HEK293 (cell line): ENCODE measurements around the gene ATG4B.

Experiments used
- CTCF ChIA-PET: fragments of 350-600 bp; formaldehyde crosslinking; extraction: SDS; loops from one replicate; lab custom pipeline; 2021; ENCODE audit warnings: antibody characterized with exemption; lab: Yijun Ruan, JAX
- POLR2A ChIA-PET: fragments of 300-600 bp; formaldehyde crosslinking; extraction: SDS; loops from one replicate; lab custom pipeline; 2020; ENCODE audit warnings: antibody characterized with exemption, inconsistent platforms; lab: Yijun Ruan, JAX
- H3K27ac ChIP-seq: fragments of 200-500 bp; sonication (Bioruptor generic); 2 replicates; pipeline ENCODE4 v1.5.1; 2014; ENCODE audit warnings: low read depth, low read length, control low read depth, inconsistent platforms; ENCODE audit errors: extremely low read depth
- H3K36me3 ChIP-seq, 2 experiments: fragments of 200-500 bp in 1 of 2; sonication (Bioruptor generic) in 1 of 2; 1 replicate in 1 of 2; 2 replicates in 1 of 2; pipeline ENCODE4 v1.5.1; 2014 to 2017; ENCODE audit warnings: inconsistent platforms in 2 of 2, low read length in 2 of 2; ENCODE audit not compliant: control insufficient read depth in 2 of 2, insufficient read depth in 1 of 2
- H3K4me1 ChIP-seq: fragments of 200-500 bp; sonication (Bioruptor generic); 2 replicates; pipeline ENCODE4 v1.5.1; 2014; ENCODE audit warnings: mild to moderate bottlenecking, low read length, inconsistent platforms; ENCODE audit not compliant: control insufficient read depth, insufficient read depth
- H3K4me3 ChIP-seq: 2 replicates; pipeline ENCODE4 v1.5.1; 2011; ENCODE audit warnings: low read depth, mild to moderate bottlenecking, control low read depth, low read length, moderate library complexity
- H3K9me3 ChIP-seq: fragments of 200-500 bp; sonication (Bioruptor generic); 2 replicates; pipeline ENCODE4 v1.5.1; 2014; ENCODE audit warnings: low read depth, low read length, inconsistent platforms; ENCODE audit not compliant: control insufficient read depth, insufficient read depth
- EGR2 ChIP-seq: fragments of 450-650 bp; formaldehyde crosslinking; IDR thresholded peaks from 2 replicates; pipeline ENCODE4 v1.5.1; 2016; ENCODE audit warnings: low read depth, missing biosample characterization, missing genetic modification characterization
- KLF16 ChIP-seq: fragments of 450-650 bp; formaldehyde crosslinking; IDR thresholded peaks from 2 replicates; pipeline ENCODE4 v1.5.1; 2017; ENCODE audit warnings: missing biosample characterization, missing genetic modification characterization
- TRIM28 ChIP-seq: IDR thresholded peaks from 2 replicates; pipeline ENCODE4 v1.6.1; 2011; ENCODE audit warnings: low read length, control low read depth, borderline replicate concordance
- ZBTB1 ChIP-seq: fragments of 450-650 bp; formaldehyde crosslinking; IDR thresholded peaks from 2 replicates; pipeline ENCODE4 v1.5.1; 2016; ENCODE audit warnings: missing biosample characterization, missing genetic modification characterization
- ZBTB11 ChIP-seq: fragments of 450-650 bp; formaldehyde crosslinking; conservative IDR thresholded peaks from 2 replicates; pipeline ENCODE4 v1.5.1; 2016; ENCODE audit warnings: low read depth, missing biosample characterization, missing genetic modification characterization
- ZBTB20 ChIP-seq: fragments of 450-650 bp; formaldehyde crosslinking; IDR thresholded peaks from 2 replicates; pipeline ENCODE4 v1.5.1; 2016; ENCODE audit warnings: missing biosample characterization, missing genetic modification characterization
- ZBTB6 ChIP-seq: fragments of 450-650 bp; formaldehyde crosslinking; IDR thresholded peaks from 2 replicates; pipeline ENCODE4 v1.5.1; 2017; ENCODE audit warnings: missing biosample characterization, missing genetic modification characterization
- ZIC2 ChIP-seq: fragments of 450-650 bp; formaldehyde crosslinking; IDR thresholded peaks from 2 replicates; pipeline ENCODE4 v1.5.1; 2016; ENCODE audit warnings: missing biosample characterization, missing genetic modification characterization
- ZNF112 ChIP-seq: fragments of 450-650 bp; formaldehyde crosslinking; IDR thresholded peaks from 2 replicates; pipeline ENCODE4 v1.5.0; 2017; ENCODE audit warnings: missing biosample characterization, missing genetic modification characterization
- ZNF175 ChIP-seq: fragments of 450-650 bp; formaldehyde crosslinking; IDR thresholded peaks from 2 replicates; pipeline ENCODE4 v1.5.1; 2016; ENCODE audit warnings: missing biosample characterization, missing genetic modification characterization
- ZNF391 ChIP-seq: fragments of 450-650 bp; formaldehyde crosslinking; IDR thresholded peaks from 2 replicates; pipeline ENCODE4 v1.5.1; 2016; ENCODE audit warnings: low read depth, missing biosample characterization, missing genetic modification characterization, borderline replicate concordance
- ZNF394 ChIP-seq: fragments of 450-650 bp; formaldehyde crosslinking; IDR thresholded peaks from 2 replicates; pipeline ENCODE4 v1.5.1; 2016; ENCODE audit warnings: missing biosample characterization, missing genetic modification characterization, mild to moderate bottlenecking, moderate library complexity, borderline replicate concordance
- ZSCAN4 ChIP-seq: fragments of 450-650 bp; formaldehyde crosslinking; IDR thresholded peaks from 2 replicates; pipeline ENCODE4 v1.5.1; 2017; ENCODE audit warnings: missing biosample characterization, missing genetic modification characterization
- TF ChIP-seq, protein P1 (sequence below): fragments of 450-650 bp; formaldehyde crosslinking; IDR thresholded peaks from 2 replicates; pipeline ENCODE4 v1.5.1; 2016; ENCODE audit warnings: missing biosample characterization, missing genetic modification characterization
- TF ChIP-seq, protein P2 (sequence below): fragments of 450-650 bp; formaldehyde crosslinking; IDR thresholded peaks from 2 replicates; pipeline ENCODE4 v1.5.1; 2016; ENCODE audit warnings: missing biosample characterization, missing genetic modification characterization, borderline replicate concordance
- TF ChIP-seq, protein P3 (sequence below): fragments of 450-650 bp; formaldehyde crosslinking; conservative IDR thresholded peaks from 2 replicates; pipeline ENCODE4 v1.5.1; 2016; ENCODE audit warnings: low read depth, missing biosample characterization, missing genetic modification characterization

The ATG4B gene

GRCh38 chr2:241599615-241600014, 37.9 kb upstream of the ATG4B start (continued):
- TF ChIP-seq ZSCAN4, result no peak
- no peak for TF ChIP-seq ZNF391

DNA sequence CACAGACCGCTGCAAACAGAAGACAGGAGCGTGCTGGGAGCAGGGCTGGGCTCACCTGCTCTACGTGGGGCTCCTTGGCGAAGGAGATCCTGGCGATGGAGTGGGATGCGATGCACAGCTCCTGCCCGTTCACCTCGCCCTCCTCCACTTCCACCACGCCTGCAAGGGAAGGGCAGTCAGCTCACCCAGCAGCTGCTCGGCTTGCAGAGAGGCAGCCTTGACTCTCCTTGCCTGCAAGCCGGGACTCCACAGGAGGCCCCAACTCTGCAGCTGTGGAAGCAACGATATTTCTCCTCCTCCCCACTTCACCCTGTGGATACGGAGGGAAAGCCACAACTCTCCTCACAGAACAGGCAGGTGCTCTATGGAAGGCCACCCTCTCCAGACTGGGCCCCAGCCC, 35.7 kb upstream of the ATG4B start:
- TF ChIP-seq, protein P1, sequence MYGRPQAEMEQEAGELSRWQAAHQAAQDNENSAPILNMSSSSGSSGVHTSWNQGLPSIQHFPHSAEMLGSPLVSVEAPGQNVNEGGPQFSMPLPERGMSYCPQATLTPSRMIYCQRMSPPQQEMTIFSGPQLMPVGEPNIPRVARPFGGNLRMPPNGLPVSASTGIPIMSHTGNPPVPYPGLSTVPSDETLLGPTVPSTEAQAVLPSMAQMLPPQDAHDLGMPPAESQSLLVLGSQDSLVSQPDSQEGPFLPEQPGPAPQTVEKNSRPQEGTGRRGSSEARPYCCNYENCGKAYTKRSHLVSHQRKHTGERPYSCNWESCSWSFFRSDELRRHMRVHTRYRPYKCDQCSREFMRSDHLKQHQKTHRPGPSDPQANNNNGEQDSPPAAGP, result no peak
- no peak for TF ChIP-seq TRIM28
- TF ChIP-seq ZNF112, result no peak
- no peak for TF ChIP-seq ZNF175 (tag by site-specific recombination)
- TF ChIP-seq, protein P2, sequence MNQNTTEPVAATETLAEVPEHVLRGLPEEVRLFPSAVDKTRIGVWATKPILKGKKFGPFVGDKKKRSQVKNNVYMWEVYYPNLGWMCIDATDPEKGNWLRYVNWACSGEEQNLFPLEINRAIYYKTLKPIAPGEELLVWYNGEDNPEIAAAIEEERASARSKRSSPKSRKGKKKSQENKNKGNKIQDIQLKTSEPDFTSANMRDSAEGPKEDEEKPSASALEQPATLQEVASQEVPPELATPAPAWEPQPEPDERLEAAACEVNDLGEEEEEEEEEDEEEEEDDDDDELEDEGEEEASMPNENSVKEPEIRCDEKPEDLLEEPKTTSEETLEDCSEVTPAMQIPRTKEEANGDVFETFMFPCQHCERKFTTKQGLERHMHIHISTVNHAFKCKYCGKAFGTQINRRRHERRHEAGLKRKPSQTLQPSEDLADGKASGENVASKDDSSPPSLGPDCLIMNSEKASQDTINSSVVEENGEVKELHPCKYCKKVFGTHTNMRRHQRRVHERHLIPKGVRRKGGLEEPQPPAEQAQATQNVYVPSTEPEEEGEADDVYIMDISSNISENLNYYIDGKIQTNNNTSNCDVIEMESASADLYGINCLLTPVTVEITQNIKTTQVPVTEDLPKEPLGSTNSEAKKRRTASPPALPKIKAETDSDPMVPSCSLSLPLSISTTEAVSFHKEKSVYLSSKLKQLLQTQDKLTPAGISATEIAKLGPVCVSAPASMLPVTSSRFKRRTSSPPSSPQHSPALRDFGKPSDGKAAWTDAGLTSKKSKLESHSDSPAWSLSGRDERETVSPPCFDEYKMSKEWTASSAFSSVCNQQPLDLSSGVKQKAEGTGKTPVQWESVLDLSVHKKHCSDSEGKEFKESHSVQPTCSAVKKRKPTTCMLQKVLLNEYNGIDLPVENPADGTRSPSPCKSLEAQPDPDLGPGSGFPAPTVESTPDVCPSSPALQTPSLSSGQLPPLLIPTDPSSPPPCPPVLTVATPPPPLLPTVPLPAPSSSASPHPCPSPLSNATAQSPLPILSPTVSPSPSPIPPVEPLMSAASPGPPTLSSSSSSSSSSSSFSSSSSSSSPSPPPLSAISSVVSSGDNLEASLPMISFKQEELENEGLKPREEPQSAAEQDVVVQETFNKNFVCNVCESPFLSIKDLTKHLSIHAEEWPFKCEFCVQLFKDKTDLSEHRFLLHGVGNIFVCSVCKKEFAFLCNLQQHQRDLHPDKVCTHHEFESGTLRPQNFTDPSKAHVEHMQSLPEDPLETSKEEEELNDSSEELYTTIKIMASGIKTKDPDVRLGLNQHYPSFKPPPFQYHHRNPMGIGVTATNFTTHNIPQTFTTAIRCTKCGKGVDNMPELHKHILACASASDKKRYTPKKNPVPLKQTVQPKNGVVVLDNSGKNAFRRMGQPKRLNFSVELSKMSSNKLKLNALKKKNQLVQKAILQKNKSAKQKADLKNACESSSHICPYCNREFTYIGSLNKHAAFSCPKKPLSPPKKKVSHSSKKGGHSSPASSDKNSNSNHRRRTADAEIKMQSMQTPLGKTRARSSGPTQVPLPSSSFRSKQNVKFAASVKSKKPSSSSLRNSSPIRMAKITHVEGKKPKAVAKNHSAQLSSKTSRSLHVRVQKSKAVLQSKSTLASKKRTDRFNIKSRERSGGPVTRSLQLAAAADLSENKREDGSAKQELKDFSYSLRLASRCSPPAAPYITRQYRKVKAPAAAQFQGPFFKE (tag by site-specific recombination), result no peak
- TF ChIP-seq ZBTB1 (tag by site-specific recombination), result no peak
- TF ChIP-seq ZIC2 (tag by site-specific recombination), result no peak
- ChIA-PET CTCF (interaction anchor here (0.6 kb wide), 1 partner anchor 385 kb away, joined by 3 read pairs; no protein-coding TSS in a partner anchor), POLR2A (no interaction called here)
- Histone ChIP-seq H3K27ac (no peak overlapping the region), H3K9me3 (no peaks in the 10 kb centered on the region), H3K36me3 (peaks cover 33 to 86% of the 10 kb centered on the region in 2 experiments; a peak in 2 of 3 replicates), H3K4me1 (no peaks in the 10 kb centered on the region), H3K4me3 (no peak overlapping the region)

- Histone ChIP-seq H3K4me3 (no peak overlapping the region), H3K4me1 (no peaks in the 10 kb centered on the region), H3K36me3 (peaks cover 33 to 89% of the 10 kb centered on the region in 2 experiments; a peak in 2 of 3 replicates), H3K9me3 (no peaks in the 10 kb centered on the region), H3K27ac (no peak overlapping the region)
- POLR2A ChIA-PET, result no interaction called here
- CTCF ChIA-PET, result no interaction called here
- TF ChIP-seq ZBTB6 (no peak), EGR2 (tag by site-specific recombination) (no peak), ZNF394 (tag by site-specific recombination) (no peak), ZBTB20 (no peak), KLF16 (tag by site-specific recombination) (no peak), ZBTB11 (tag by site-specific recombination) (no peak)
- TF ChIP-seq, protein P3, sequence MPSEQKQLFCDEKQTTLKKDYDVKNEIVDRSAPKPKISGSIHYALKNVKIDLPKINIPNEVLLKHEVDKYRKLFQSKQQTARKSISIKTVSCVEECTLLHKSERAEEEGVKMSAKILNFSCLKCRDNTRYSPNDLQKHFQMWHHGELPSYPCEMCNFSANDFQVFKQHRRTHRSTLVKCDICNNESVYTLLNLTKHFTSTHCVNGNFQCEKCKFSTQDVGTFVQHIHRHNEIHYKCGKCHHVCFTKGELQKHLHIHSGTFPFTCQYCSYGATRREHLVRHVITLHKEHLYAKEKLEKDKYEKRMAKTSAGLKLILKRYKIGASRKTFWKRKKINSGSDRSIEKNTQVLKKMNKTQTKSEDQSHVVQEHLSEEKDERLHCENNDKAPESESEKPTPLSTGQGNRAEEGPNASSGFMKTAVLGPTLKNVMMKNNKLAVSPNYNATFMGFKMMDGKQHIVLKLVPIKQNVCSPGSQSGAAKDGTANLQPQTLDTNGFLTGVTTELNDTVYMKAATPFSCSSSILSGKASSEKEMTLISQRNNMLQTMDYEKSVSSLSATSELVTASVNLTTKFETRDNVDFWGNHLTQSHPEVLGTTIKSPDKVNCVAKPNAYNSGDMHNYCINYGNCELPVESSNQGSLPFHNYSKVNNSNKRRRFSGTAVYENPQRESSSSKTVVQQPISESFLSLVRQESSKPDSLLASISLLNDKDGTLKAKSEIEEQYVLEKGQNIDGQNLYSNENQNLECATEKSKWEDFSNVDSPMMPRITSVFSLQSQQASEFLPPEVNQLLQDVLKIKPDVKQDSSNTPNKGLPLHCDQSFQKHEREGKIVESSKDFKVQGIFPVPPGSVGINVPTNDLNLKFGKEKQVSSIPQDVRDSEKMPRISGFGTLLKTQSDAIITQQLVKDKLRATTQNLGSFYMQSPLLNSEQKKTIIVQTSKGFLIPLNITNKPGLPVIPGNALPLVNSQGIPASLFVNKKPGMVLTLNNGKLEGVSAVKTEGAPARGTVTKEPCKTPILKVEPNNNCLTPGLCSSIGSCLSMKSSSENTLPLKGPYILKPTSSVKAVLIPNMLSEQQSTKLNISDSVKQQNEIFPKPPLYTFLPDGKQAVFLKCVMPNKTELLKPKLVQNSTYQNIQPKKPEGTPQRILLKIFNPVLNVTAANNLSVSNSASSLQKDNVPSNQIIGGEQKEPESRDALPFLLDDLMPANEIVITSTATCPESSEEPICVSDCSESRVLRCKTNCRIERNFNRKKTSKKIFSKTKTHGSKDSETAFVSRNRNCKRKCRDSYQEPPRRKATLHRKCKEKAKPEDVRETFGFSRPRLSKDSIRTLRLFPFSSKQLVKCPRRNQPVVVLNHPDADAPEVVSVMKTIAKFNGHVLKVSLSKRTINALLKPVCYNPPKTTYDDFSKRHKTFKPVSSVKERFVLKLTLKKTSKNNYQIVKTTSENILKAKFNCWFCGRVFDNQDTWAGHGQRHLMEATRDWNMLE (tag by site-specific recombination), result no peak
Measured at GRCh38 chr2:241602720-241603119, 34.8 kb upstream of the ATG4B start.
